ENCODE data around the gene AGBL4.

DNA sequence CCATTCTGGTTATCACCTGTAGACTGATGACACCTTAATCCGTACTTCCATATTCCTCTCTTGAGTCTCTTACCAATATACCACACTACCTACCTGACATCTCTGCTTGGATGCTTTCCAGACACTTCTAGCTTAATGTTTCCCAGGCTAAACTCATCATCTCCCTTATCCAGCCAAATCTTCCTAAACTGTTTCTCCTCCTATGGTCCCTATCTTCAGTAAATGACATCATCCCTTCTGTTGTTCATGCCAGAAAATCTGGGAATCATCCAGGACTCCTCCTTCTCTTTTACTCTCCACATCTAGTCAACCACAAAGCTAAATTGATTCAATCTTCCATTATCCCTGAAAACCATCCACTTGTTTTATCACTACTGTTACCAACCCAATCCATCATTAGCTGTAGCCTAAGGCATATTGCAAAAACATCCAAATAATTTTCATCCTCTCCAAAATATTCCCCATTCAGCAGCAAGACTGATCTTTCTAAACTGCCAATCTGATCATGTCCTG, 783.0 kb downstream of the AGBL4 start:
- TF ChIP-seq BACH2 (CRISPR knock-in tag; IDR thresholded peaks at IDR 0.05; ENCODE audit: borderline replicate concordance) (no peak), ZNF565 (CRISPR knock-in tag; conservative IDR thresholded peaks at IDR 0.05; ENCODE audit: low read depth) (no peak)
